Transverse colon (tissue), 4 donors: Measurements from ENCODE around the gene ZNF784. TPM values are rescaled to one million over a fixed set of nuclear protein-coding genes. Genes with fewer than 3 reads are reported as not detected.

Source experiments
- DNase-seq: peaks from one replicate; pipeline ENCODE4 v3.0.0-alpha.2; 2019
- H3K27ac ChIP-seq, 4 donors: fragments of 200-600 bp; sonication (generic); 2 replicates each; pipeline ENCODE4 v1.5.1; 2016 to 2018; ENCODE audit warnings: inconsistent platforms in 4 of 4
- H3K27me3 ChIP-seq: fragments of 200-600 bp; sonication (generic); 2 replicates; pipeline ENCODE4 v1.5.1; 2017; ENCODE audit warnings: inconsistent platforms
- H3K36me3 ChIP-seq, 4 donors: fragments of 200-600 bp; sonication (generic); 2 replicates each; pipeline ENCODE4 v1.5.1; 2017 to 2019; ENCODE audit warnings: inconsistent platforms in 4 of 4
- H3K4me1 ChIP-seq, 4 donors: fragments of 200-600 bp; sonication (generic); 2 replicates each; pipeline ENCODE4 v1.5.1; 2017 to 2020; ENCODE audit warnings: inconsistent platforms in 4 of 4
- H3K4me3 ChIP-seq, 4 donors: fragments of 200-600 bp; sonication (generic); 1 replicate in 1 of 4; 2 replicates in 3 of 4; pipeline versions ENCODE4 v1.5.1 to v1.6.1; 2017 to 2019; ENCODE audit warnings: inconsistent platforms in 4 of 4
- H3K9me3 ChIP-seq, 2 donors: fragments of 200-600 bp; sonication (generic); 2 replicates each; pipeline ENCODE4 v1.5.1; 2017 to 2019; ENCODE audit warnings: inconsistent platforms in 2 of 2
- EP300 ChIP-seq: sonication (generic); formaldehyde crosslinking; IDR thresholded peaks from one replicate; pipeline ENCODE4 v1.6.1; 2017; ENCODE audit warnings: antibody characterized with exemption, low read depth
- POLR2A ChIP-seq: fragments of 450-650 bp; IDR thresholded peaks from one replicate; pipeline ENCODE4 v1.6.1; 2016; ENCODE audit warnings: antibody characterized with exemption, mild to moderate bottlenecking, moderate library complexity
- POLR2AphosphoS5 ChIP-seq, 3 donors: sonication (generic); formaldehyde crosslinking; IDR thresholded peaks; one replicate each; pipeline ENCODE4 v1.6.1; 2016; ENCODE audit warnings: antibody characterized with exemption in 3 of 3
- WGBS, 2 donors: methylation state at CpG; one replicate each; pipeline ENCODE4 v1.1.5; 2018; ENCODE audit warnings: low coverage in 1 of 2; 5-methylcytosine and 5-hydroxymethylcytosine counted together
- in situ Hi-C, 4 donors: fragments of 200-750 bp; cut with MboI; loops; one replicate each; pipeline versions ENCODE4 v1.15.0 to v1.15.1; 2017; ENCODE audit warnings: low sequenced_read_pairs in 3 of 4, low pct_ligation_motif_present in 1 of 4, low pct_unique_long_range_greater_than_20kb in 1 of 4
- intact Hi-C: fragments of 100-400 bp; cut with DNase I; formaldehyde crosslinking; loops from one replicate; pipeline ENCODE4 v1.15.1; 2023; ENCODE audit warnings: low total_unique reads
- total RNA-seq, 4 donors: library from RNA; depleted of rRNA; stranded (reverse); fragments of >200 nt; gene quantifications; one replicate each; pipeline ENCODE4 v1.1.0, GENCODE V29; 2016
- TF ChIP-seq, protein P1 (sequence below), 5 experiments: fragments of 200-600 bp in 3 of 5; fragments of 450-650 bp in 2 of 5; sonication (generic) in 3 of 5; IDR thresholded peaks; 1 replicate in 2 of 5; 2 replicates in 3 of 5; pipeline ENCODE4 v1.5.1; 2016 to 2017; ENCODE audit warnings: antibody characterized with exemption in 5 of 5, inconsistent platforms in 3 of 5, mild to moderate bottlenecking in 2 of 5, moderate library complexity in 1 of 5

ZNF784 gene
- total RNA-seq, 4 donors from 2014 or later = 11.1 to 27.7 (median 14.5) TPM

DNA sequence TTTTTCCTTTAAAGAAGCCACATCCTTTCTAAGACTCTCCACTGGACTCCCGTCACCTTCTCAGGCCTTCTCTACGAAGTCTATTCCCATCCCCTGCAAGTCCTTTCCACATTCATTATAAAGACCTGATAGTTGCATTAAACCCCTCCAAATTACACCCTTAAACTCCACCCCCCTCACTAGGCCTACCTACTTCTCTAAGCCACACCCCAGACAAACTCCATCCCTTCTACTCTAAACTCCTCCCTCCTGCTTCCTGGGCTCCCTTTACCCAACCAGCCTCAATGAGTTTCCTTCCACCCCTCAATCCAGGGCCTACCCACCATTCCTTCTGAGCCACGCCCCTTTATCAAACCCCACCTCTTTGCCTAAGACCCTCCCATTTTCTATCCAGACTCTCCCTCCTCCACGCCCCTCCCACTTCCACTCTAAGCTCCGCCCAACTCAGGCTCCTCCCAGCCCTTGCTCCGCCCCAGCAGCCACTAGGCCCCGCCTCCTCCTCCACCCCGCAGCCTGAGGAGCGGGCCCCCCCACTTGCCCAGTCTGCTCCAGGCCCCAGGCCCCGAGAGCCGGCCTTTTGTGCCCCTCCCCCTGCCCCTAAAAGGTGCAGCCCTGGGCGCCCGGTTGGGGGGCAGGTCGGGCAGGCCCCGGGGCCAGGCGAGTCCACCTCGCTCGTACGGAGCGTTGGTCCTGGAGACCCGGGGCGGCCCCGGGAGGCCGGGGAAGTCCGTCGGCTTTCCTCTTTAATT is 25.5 kb downstream of the ZNF784 start:
- in situ Hi-C loops = no loop called here

DNA sequence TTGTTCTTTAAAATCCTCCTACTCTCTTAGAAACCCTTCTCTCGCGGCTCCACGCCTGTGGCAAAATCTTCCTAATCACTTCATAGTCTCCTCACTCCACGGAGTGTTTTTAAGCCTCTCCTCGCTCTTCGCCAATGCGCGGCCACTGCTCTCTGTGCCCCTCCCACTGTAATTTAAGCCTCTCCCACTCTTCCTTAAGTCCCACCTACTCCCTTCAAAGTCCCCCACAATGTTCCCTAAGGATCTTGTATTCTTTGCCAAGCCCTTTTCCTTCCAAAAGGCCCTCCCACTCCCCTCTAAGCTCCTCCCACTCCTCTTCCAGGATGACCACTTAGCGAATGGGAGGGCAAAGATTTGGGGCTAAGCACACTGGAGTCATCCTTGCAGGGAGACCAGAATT is 26.3 kb downstream of the ZNF784 start:
- H3K27ac ChIP-seq = peak overlapping the region in 3 of 4 donors; percentile 98 to 100 (median 99)
- H3K4me3 ChIP-seq = no peak overlapping the region
- no peaks in the 10 kb centered on the region for H3K9me3 ChIP-seq
- no peaks in the 10 kb centered on the region for H3K27me3 ChIP-seq
- intact Hi-C loops = no loop called here
- in situ Hi-C loops = no loop called here
- peaks cover 6 to 10% (median 9%) of the 10 kb centered on the region in 4 donors for H3K4me1 ChIP-seq
- no peak for TF ChIP-seq EP300
- no peak for TF ChIP-seq POLR2AphosphoS5 (IDR thresholded peaks at IDR 0.05)
- TF ChIP-seq POLR2A = no peak
- TF ChIP-seq, protein P1, sequence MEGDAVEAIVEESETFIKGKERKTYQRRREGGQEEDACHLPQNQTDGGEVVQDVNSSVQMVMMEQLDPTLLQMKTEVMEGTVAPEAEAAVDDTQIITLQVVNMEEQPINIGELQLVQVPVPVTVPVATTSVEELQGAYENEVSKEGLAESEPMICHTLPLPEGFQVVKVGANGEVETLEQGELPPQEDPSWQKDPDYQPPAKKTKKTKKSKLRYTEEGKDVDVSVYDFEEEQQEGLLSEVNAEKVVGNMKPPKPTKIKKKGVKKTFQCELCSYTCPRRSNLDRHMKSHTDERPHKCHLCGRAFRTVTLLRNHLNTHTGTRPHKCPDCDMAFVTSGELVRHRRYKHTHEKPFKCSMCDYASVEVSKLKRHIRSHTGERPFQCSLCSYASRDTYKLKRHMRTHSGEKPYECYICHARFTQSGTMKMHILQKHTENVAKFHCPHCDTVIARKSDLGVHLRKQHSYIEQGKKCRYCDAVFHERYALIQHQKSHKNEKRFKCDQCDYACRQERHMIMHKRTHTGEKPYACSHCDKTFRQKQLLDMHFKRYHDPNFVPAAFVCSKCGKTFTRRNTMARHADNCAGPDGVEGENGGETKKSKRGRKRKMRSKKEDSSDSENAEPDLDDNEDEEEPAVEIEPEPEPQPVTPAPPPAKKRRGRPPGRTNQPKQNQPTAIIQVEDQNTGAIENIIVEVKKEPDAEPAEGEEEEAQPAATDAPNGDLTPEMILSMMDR (IDR thresholded peaks at IDR 0.05) = no peak
- 81 to 94% methylated on average over 6 to 9 of the region's 9 CpGs for WGBS, 2 donors
- peaks cover 0 to 7% (median 0%) of the 10 kb centered on the region in 4 donors for H3K36me3 ChIP-seq
- DNase-seq = no peak

More for the DNA sequence above, 25.5 kb downstream of the ZNF784 start:
- peaks cover 6 to 14% (median 9%) of the 10 kb centered on the region in 4 donors for H3K4me1 ChIP-seq
- DNase-seq = peak; percentile 96
- peak overlapping the region; percentile 80 to 96 (median 84) for H3K4me3 ChIP-seq
- peaks cover 0 to 7% (median 0%) of the 10 kb centered on the region in 4 donors for H3K36me3 ChIP-seq
- H3K9me3 ChIP-seq = no peaks in the 10 kb centered on the region
- intact Hi-C loops = no loop called here
- peak overlapping the region; percentile 96 to 100 (median 98) for H3K27ac ChIP-seq
- no peaks in the 10 kb centered on the region for H3K27me3 ChIP-seq
- 15 to 32% methylated on average over 5 to 12 of the region's 26 CpGs for WGBS, 2 donors
- TF ChIP-seq, protein P1 (IDR thresholded peaks at IDR 0.05) = no peak
- TF ChIP-seq POLR2AphosphoS5 (IDR thresholded peaks at IDR 0.05) = peak in 1 of 3 donors; percentile 59
- no peak for TF ChIP-seq EP300
- TF ChIP-seq POLR2A = peak; percentile 61

GRCh38 chr19:55597501-55597921 is 26.9 kb downstream of the ZNF784 start:
- no peak for TF ChIP-seq POLR2A
- in situ Hi-C loops = no loop called here
- 95% methylated on average over 4 to 30 of the region's 30 CpGs for WGBS, 2 donors
- no peak for DNase-seq
- no peaks in the 10 kb centered on the region for H3K9me3 ChIP-seq
- intact Hi-C loops = no loop called here
- H3K36me3 ChIP-seq = peaks cover 0 to 7% (median 0%) of the 10 kb centered on the region in 4 donors
- H3K27ac ChIP-seq = no peak overlapping the region
- no peaks in the 10 kb centered on the region for H3K27me3 ChIP-seq
- peaks cover 6 to 10% (median 9%) of the 10 kb centered on the region in 4 donors for H3K4me1 ChIP-seq
- H3K4me3 ChIP-seq = no peak overlapping the region

DNA sequence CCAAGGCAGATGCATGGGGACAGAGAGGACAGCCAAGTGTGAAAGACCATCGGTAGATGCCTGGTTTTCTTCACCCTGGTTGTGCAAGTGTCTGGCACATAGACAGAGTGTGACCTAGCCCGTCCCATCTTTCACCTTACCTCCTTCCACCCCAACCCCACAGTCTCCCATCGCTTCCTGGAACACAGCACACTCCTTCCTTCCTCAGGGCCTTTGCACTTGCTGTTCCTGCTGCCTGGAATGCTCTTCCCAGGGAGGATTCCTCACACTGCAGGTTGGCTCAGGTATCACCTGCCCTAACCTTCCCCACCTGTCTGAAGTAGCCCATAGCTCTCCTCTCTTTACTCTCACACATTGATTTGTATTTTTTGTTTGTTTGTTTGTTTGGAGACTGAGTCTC is 28.1 kb downstream of the ZNF784 start:
- 96 to 100% methylated on average over 2 to 3 of the region's 3 CpGs for WGBS, 2 donors
- Histone ChIP-seq H3K27ac (no peak overlapping the region), H3K9me3 (no peaks in the 10 kb centered on the region), H3K27me3 (no peaks in the 10 kb centered on the region), H3K4me1 (peaks cover 6 to 9% (median 8%) of the 10 kb centered on the region in 4 donors), H3K36me3 (peaks cover 0 to 7% (median 0%) of the 10 kb centered on the region in 4 donors), H3K4me3 (no peak overlapping the region)
- TF ChIP-seq, protein P1 (IDR thresholded peaks at IDR 0.05) = no peak
- TF ChIP-seq EP300 (no peak), POLR2AphosphoS5 (IDR thresholded peaks at IDR 0.05) (no peak), POLR2A (no peak)
- intact Hi-C loops (no loop called here), in situ Hi-C loops (no loop called here)
- DNase-seq = no peak
